ENCODE results near the gene PA2G4. TPM values are rescaled to one million over a fixed set of nuclear protein-coding genes. Genes with fewer than 3 reads are reported as not detected.
A peak's percentile ranks its signal among the peaks of the same experiment; 100 is the strongest.
"Not testable (repeated sequence)": the region's sequence is repeated elsewhere in the genome, so short reads cannot be mapped to it uniquely, and the experiment has no call there.

PA2G4 gene
- total RNA-seq, 1 donor from 2014 or later: 53.8 TPM

GRCh38 chr12:56155256-56155845 lies 51.0 kb downstream of the PA2G4 start:
- H3K4me3 ChIP-seq (ENCODE audit: low read length in 3 of 3): peak overlapping the region in 1 of 3 donors; percentile 64
- peaks cover 40 to 64% (median 55%) of the 10 kb centered on the region in 3 donors for H3K4me1 ChIP-seq (ENCODE audit: control insufficient read depth in 3 of 3, insufficient read depth in 3 of 3, low read length in 3 of 3)
- peak overlapping the region; percentile 98 for H3K27ac ChIP-seq (ENCODE audit: low read depth, low read length)
- peaks cover 12 to 19% (median 18%) of the 10 kb centered on the region in 3 donors for H3K36me3 ChIP-seq (ENCODE audit: control insufficient read depth in 3 of 3, insufficient read depth in 3 of 3, low read length in 3 of 3)
- peak overlapping the region in 1 of 3 donors; percentile 88 for H3K9ac ChIP-seq (ENCODE audit: low read depth in 1 of 3, low read length in 3 of 3)
- H3K9me3 ChIP-seq (ENCODE audit: control insufficient read depth in 3 of 3, low read length in 3 of 3): no peaks in the 10 kb centered on the region
- H3K27me3 ChIP-seq (ENCODE audit: control insufficient read depth in 3 of 3, insufficient read depth in 3 of 3, low read length in 3 of 3): no peaks in the 10 kb centered on the region

GRCh38 chr12:56156464-56157200 lies 52.3 kb downstream of the PA2G4 start:
- not testable (repeated sequence) for H3K9me3 ChIP-seq (ENCODE audit: control insufficient read depth in 3 of 3, low read length in 3 of 3); H3K27me3 ChIP-seq (ENCODE audit: control insufficient read depth in 3 of 3, insufficient read depth in 3 of 3, low read length in 3 of 3)
- peaks cover 24 to 31% (median 31%) of the 10 kb centered on the region in 3 donors for H3K36me3 ChIP-seq (ENCODE audit: control insufficient read depth in 3 of 3, insufficient read depth in 3 of 3, low read length in 3 of 3)
- H3K27ac ChIP-seq (ENCODE audit: low read depth, low read length): peak overlapping the region; percentile 75
- H3K4me3 ChIP-seq (ENCODE audit: low read length in 3 of 3): peak overlapping the region in 2 of 3 donors; percentile 77 to 78
- H3K4me1 ChIP-seq (ENCODE audit: control insufficient read depth in 3 of 3, insufficient read depth in 3 of 3, low read length in 3 of 3): peaks cover 48 to 72% (median 61%) of the 10 kb centered on the region in 3 donors
- H3K9ac ChIP-seq (ENCODE audit: low read depth in 1 of 3, low read length in 3 of 3): peak overlapping the region in 2 of 3 donors; percentile 80 to 83

DNA sequence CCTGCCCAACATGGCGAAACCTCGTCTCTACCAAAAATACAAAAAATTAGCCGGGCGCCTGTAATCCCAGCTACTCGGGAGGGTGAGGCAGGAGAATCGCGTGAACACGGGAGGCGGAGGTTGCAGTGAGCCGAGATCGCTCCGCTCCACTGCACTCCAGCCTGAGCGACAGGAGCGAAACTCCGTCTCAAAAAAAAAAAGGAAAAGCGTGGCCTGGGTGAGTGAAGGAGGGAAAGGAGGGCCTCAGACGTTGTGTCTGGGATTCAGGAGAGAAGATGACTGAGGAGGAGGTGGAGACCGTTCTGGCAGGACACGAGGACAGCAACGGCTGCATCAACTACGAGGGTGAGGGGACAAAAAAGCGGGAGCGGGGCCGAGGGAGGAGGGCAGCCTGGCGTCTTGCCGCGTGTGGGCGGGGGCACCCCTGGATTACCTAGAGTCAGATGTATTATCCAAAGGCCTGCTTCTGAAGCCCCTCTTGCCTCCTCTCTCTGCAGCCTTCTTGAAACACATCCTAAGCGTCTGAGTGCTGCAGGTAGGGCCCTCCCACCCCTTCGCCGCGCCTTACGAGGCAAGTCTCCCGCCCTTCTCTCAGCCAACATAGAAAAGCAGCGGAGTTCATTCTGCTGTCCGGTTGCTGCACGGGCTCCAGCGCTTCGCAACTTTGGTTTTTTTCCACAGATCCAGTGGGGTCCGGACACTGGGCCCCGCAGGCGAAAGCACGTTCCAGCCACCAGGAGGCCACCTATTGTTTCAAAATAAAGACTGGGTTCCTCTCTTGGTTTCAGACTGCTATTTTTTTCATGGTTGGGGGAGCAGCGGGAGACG lies 53.1 kb downstream of the PA2G4 start:
- H3K4me3 ChIP-seq (ENCODE audit: low read length in 3 of 3): peak overlapping the region; percentile 77 to 99 (median 78)
- H3K4me1 ChIP-seq (ENCODE audit: control insufficient read depth in 3 of 3, insufficient read depth in 3 of 3, low read length in 3 of 3): peaks cover 48 to 73% (median 62%) of the 10 kb centered on the region in 3 donors
- H3K27ac ChIP-seq (ENCODE audit: low read depth, low read length): peak overlapping the region; percentile 75
- peaks cover 30 to 38% (median 38%) of the 10 kb centered on the region in 3 donors for H3K36me3 ChIP-seq (ENCODE audit: control insufficient read depth in 3 of 3, insufficient read depth in 3 of 3, low read length in 3 of 3)
- no peaks in the 10 kb centered on the region for H3K27me3 ChIP-seq (ENCODE audit: control insufficient read depth in 3 of 3, insufficient read depth in 3 of 3, low read length in 3 of 3)
- no peaks in the 10 kb centered on the region for H3K9me3 ChIP-seq (ENCODE audit: control insufficient read depth in 3 of 3, low read length in 3 of 3)
- peak overlapping the region; percentile 70 to 83 (median 80) for H3K9ac ChIP-seq (ENCODE audit: low read depth in 1 of 3, low read length in 3 of 3)

DNA sequence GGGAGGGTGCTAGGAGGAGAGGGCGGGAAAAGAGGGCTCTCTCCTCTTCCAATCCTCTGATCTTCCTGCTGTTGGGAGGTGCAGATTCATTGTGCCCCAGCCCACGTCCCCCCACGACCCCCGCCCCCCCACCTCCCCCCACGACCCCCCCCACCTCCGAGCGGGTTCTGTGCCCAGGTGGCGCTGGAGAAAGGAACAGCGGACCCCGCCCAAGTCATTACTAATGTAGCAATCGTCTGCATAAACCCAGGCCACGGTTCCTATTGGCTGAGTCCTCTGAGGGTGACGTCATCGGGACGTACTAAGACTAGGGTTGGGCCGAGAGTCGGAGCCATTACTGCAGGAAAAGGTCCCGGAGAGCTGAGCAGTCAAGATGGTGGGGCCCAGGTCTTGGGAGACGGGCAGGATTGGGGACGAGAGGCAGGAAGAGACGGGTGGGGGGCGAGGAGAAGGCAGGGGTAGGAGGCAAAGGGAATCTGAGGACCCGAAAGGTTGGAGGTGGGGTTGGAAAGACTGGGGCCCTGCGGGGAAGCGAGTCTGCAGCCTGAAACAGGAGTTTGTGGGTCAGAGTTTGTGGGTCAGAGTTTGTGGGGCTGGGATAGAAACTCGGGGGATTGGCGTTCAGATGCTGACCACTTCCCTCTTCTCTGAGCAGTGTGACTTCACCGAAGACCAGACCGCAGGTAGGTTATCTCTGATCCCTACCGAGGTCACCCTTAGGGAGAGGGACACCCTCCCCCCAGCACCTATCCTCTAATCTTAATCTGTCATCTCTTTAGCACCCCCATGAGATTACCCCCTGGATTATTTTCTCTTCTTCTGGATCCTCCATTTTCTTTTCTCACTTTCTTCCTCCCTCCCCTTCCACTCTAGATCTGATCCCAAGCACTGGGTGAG lies 53.9 kb downstream of the PA2G4 start, which contains the start of gene MYL6:
Gene MYL6, plus strand, starts transcription at position 331 of the 897 bp plus-strand sequence. Its CDS starts 43 bp downstream, at position 374.
- Histone ChIP-seq H3K9ac (ENCODE audit: low read depth in 1 of 3, low read length in 3 of 3) (peak within 1 kb of the TSS; percentile 100), H3K27me3 (ENCODE audit: control insufficient read depth in 3 of 3, insufficient read depth in 3 of 3, low read length in 3 of 3) (no peaks in the 10 kb centered on the region), H3K36me3 (ENCODE audit: control insufficient read depth in 3 of 3, insufficient read depth in 3 of 3, low read length in 3 of 3) (peaks cover 38 to 45% (median 45%) of the 10 kb centered on the region in 3 donors), H3K27ac (ENCODE audit: low read depth, low read length) (peak within 1 kb of the TSS; percentile 98), H3K9me3 (ENCODE audit: control insufficient read depth in 3 of 3, low read length in 3 of 3) (no peaks in the 10 kb centered on the region), H3K4me3 (ENCODE audit: low read length in 3 of 3) (peak within 1 kb of the TSS; percentile 99 to 100 (median 99)), H3K4me1 (ENCODE audit: control insufficient read depth in 3 of 3, insufficient read depth in 3 of 3, low read length in 3 of 3) (peaks cover 41 to 65% (median 55%) of the 10 kb centered on the region in 3 donors)

GRCh38 chr12:56158926-56159461 lies 54.6 kb downstream of the PA2G4 start:
- peak overlapping the region; percentile 100 for H3K9ac ChIP-seq (ENCODE audit: low read depth in 1 of 3, low read length in 3 of 3)
- peaks cover 46 to 47% (median 47%) of the 10 kb centered on the region in 3 donors for H3K36me3 ChIP-seq (ENCODE audit: control insufficient read depth in 3 of 3, insufficient read depth in 3 of 3, low read length in 3 of 3)
- no peaks in the 10 kb centered on the region for H3K27me3 ChIP-seq (ENCODE audit: control insufficient read depth in 3 of 3, insufficient read depth in 3 of 3, low read length in 3 of 3)
- no peaks in the 10 kb centered on the region for H3K9me3 ChIP-seq (ENCODE audit: control insufficient read depth in 3 of 3, low read length in 3 of 3)
- peaks cover 35 to 57% (median 50%) of the 10 kb centered on the region in 3 donors for H3K4me1 ChIP-seq (ENCODE audit: control insufficient read depth in 3 of 3, insufficient read depth in 3 of 3, low read length in 3 of 3)
- H3K27ac ChIP-seq (ENCODE audit: low read depth, low read length): peak overlapping the region; percentile 98
- H3K4me3 ChIP-seq (ENCODE audit: low read length in 3 of 3): peak overlapping the region; percentile 99 to 100 (median 99)

- Histone ChIP-seq H3K4me1 (ENCODE audit: control insufficient read depth in 3 of 3, insufficient read depth in 3 of 3, low read length in 3 of 3) (peaks cover 31 to 54% (median 44%) of the 10 kb centered on the region in 3 donors), H3K9me3 (ENCODE audit: control insufficient read depth in 3 of 3, low read length in 3 of 3) (no peaks in the 10 kb centered on the region), H3K36me3 (ENCODE audit: control insufficient read depth in 3 of 3, insufficient read depth in 3 of 3, low read length in 3 of 3) (peaks cover 52 to 53% (median 53%) of the 10 kb centered on the region in 3 donors), H3K27ac (ENCODE audit: low read depth, low read length) (peak overlapping the region; percentile 98), H3K27me3 (ENCODE audit: control insufficient read depth in 3 of 3, insufficient read depth in 3 of 3, low read length in 3 of 3) (no peaks in the 10 kb centered on the region), H3K9ac (ENCODE audit: low read depth in 1 of 3, low read length in 3 of 3) (peak overlapping the region; percentile 100), H3K4me3 (ENCODE audit: low read length in 3 of 3) (peak overlapping the region; percentile 99 to 100 (median 99))
These were observed 55.3 kb downstream of the PA2G4 start for GRCh38 chr12:56159482-56160192.

DNA sequence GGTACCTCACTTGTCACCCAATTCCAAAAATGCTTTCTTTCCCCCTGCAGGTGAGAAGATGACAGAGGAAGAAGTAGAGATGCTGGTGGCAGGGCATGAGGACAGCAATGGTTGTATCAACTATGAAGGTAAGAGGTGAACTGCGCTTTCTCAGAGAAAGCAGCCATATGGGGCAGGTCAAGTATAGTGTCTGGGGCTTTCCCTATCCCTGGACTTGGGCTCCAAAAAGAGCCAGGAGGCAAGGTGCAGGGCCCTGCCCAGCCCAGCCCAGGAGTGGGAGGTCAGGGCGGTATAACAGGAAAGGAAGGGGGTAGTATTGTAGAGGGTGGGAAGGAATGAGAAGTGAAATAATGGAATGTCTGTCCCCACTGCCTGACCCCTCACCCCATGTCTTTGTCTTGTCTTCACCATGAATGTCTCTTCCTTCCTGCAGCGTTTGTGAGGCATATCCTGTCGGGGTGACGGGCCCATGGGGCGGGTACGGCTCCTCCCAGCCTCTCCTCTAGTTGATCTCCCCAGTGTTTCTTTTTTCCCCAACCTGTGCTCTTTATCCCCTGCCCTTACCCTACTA lies 55.9 kb downstream of the PA2G4 start:
- H3K27me3 ChIP-seq (ENCODE audit: control insufficient read depth in 3 of 3, insufficient read depth in 3 of 3, low read length in 3 of 3): no peaks in the 10 kb centered on the region
- H3K4me1 ChIP-seq (ENCODE audit: control insufficient read depth in 3 of 3, insufficient read depth in 3 of 3, low read length in 3 of 3): peaks cover 32 to 51% (median 46%) of the 10 kb centered on the region in 3 donors
- H3K9ac ChIP-seq (ENCODE audit: low read depth in 1 of 3, low read length in 3 of 3): peak overlapping the region; percentile 100
- H3K27ac ChIP-seq (ENCODE audit: low read depth, low read length): peak overlapping the region; percentile 98
- H3K9me3 ChIP-seq (ENCODE audit: control insufficient read depth in 3 of 3, low read length in 3 of 3): no peaks in the 10 kb centered on the region
- H3K4me3 ChIP-seq (ENCODE audit: low read length in 3 of 3): peak overlapping the region; percentile 99 to 100 (median 99)
- peaks cover 52 to 57% (median 56%) of the 10 kb centered on the region in 3 donors for H3K36me3 ChIP-seq (ENCODE audit: control insufficient read depth in 3 of 3, insufficient read depth in 3 of 3, low read length in 3 of 3)

DNA sequence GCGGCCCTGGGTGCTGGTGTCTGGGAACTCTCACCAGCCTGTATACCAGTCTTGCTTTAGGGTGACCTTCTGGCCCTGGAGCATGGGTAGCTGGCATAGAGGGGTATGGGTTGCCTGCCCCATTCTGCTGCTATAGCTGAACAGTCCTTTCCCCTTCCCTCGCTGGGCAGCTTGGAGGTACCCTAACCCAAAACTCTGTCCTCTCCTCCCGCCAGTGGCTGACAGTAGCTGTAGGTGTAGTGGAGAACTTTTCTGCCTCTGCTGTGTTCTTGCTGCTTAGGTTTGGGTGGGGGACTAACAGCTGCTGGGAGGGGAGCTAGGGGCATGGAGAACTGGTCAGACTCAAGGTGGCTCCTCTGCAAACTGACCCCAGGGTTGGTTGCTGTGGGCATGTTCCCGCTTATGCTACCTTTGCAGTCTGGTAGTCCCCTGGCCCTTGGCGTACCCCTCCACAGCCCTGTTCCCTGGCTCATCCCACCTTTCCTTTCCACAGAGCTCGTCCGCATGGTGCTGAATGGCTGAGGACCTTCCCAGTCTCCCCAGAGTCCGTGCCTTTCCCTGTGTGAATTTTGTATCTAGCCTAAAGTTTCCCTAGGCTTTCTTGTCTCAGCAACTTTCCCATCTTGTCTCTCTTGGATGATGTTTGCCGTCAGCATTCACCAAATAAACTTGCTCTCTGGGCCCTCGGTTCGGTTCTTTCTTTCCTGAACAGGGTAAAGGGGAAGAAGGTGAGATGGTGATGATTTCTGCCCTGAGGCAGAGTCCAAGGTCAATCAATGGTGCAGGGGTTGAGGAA lies 56.7 kb downstream of the PA2G4 start:
- peak overlapping the region; percentile 100 for H3K9ac ChIP-seq (ENCODE audit: low read depth in 1 of 3, low read length in 3 of 3)
- H3K4me1 ChIP-seq (ENCODE audit: control insufficient read depth in 3 of 3, insufficient read depth in 3 of 3, low read length in 3 of 3): peaks cover 37 to 52% (median 48%) of the 10 kb centered on the region in 3 donors

More for the DNA sequence above, 56.7 kb downstream of the PA2G4 start:
- Histone ChIP-seq H3K4me3 (ENCODE audit: low read length in 3 of 3) (peak overlapping the region; percentile 99 to 100 (median 99)), H3K27me3 (ENCODE audit: control insufficient read depth in 3 of 3, insufficient read depth in 3 of 3, low read length in 3 of 3) (no peaks in the 10 kb centered on the region), H3K27ac (ENCODE audit: low read depth, low read length) (peak overlapping the region; percentile 98), H3K9me3 (ENCODE audit: control insufficient read depth in 3 of 3, low read length in 3 of 3) (no peaks in the 10 kb centered on the region), H3K36me3 (ENCODE audit: control insufficient read depth in 3 of 3, insufficient read depth in 3 of 3, low read length in 3 of 3) (peaks cover 46 to 57% (median 55%) of the 10 kb centered on the region in 3 donors)

Measured in skeletal muscle tissue (tissue), 4 donors.